VCaP (cell line): ENCODE data around the gene ERN1.

Experiments used
- H3K27ac ChIP-seq: fragments of 450-650 bp; 2 replicates; pipeline ENCODE4 v1.5.1; 2017
- CTCF ChIP-seq: fragments of 450-650 bp; conservative IDR thresholded peaks from 2 replicates; pipeline ENCODE4 v1.5.1; 2017; ENCODE audit warnings: mild to moderate bottlenecking, moderate library complexity

ERN1 gene

GRCh38 chr17:64150237-64151015, 20.5 kb upstream of the ERN1 start:
- peak overlapping the region; percentile 98 for H3K27ac ChIP-seq
- no peak for TF ChIP-seq CTCF

- peak overlapping the region; percentile 98 for H3K27ac ChIP-seq
- no peak for TF ChIP-seq CTCF
Observed at GRCh38 chr17:64149196-64149595, 19.3 kb upstream of the ERN1 start.

GRCh38 chr17:64148699-64149098, 18.8 kb upstream of the ERN1 start:
- H3K27ac ChIP-seq, result peak overlapping the region; percentile 98
- TF ChIP-seq CTCF, result no peak

GRCh38 chr17:64148017-64148631, 18.2 kb upstream of the ERN1 start:
- H3K27ac ChIP-seq, result peak overlapping the region; percentile 98

GRCh38 chr17:64147110-64148016, 17.4 kb upstream of the ERN1 start:
- no peak for TF ChIP-seq CTCF
- peak overlapping the region; percentile 98 for H3K27ac ChIP-seq

More at GRCh38 chr17:64148017-64148631, 18.2 kb upstream of the ERN1 start:
- TF ChIP-seq CTCF, result no peak

- H3K27ac ChIP-seq, result peak overlapping the region; percentile 98
- no peak for TF ChIP-seq CTCF
Observed at GRCh38 chr17:64146418-64147109, 16.6 kb upstream of the ERN1 start.
